K562 (cell line): ENCODE results near the gene BZW1. TPM values are rescaled to one million over a fixed set of nuclear protein-coding genes. Genes with fewer than 3 reads are reported as not detected.
A peak's percentile ranks its signal among the peaks of the same experiment; 100 is the strongest.

ENCODE experiments used
- ATAC-seq: fragments of 200-7000 bp; cut with Tn5 transposase; 3 replicates; pipeline ENCODE4 v1.9.1; 2020; ENCODE audit warnings: moderate library complexity
- BruUV-seq: library from RNA; stranded (reverse); fragments of 400-500 nt; replicated peaks from 2 replicates; lab custom pipeline; 2021; lab: Mats Ljungman, UMichigan
- CTCF ChIA-PET: fragments of 300-600 bp; formaldehyde crosslinking; extraction: SDS; loops from one replicate; lab custom pipeline; 2021; ENCODE audit warnings: low intra/inter-chr PET ratio; lab: Yijun Ruan, JAX
- POLR2A ChIA-PET: fragments of 300-600, 350-650 bp; sonication (Branson Sonifier 250); formaldehyde crosslinking; extraction: SDS; loops from one replicate; lab custom pipeline; 2021; ENCODE audit warnings: antibody characterized with exemption, inconsistent platforms; lab: Yijun Ruan, JAX
- DNase-seq, 4 experiments: peaks; one replicate each; pipeline versions ENCODE4 v3.0.0 to v3.0.0-alpha.2; 2011 to 2018; ENCODE audit warnings: low spot score in 3 of 4, mixed read lengths in 3 of 4; ENCODE audit errors: extremely low read depth in 1 of 4
- FAIRE-seq: peaks from 2 replicates; lab custom pipeline; 2011; peaks lifted over from hg19 to GRCh38; lab: Jason Lieb, UNC
- H2AFZ ChIP-seq: 2 replicates; pipeline ENCODE4 v1.6.0; 2011; ENCODE audit warnings: low read depth, low read length, control low read depth, inconsistent platforms
- H3K27ac ChIP-seq: fragments of 200-600 bp; 3 replicates; pipeline ENCODE4 v1.8.0; 2011; ENCODE audit warnings: low read depth, mild to moderate bottlenecking, control low read depth, inconsistent platforms, low read length, moderate library complexity, mixed read lengths; ENCODE audit errors: extremely low read depth
- H3K27me3 ChIP-seq, 2 experiments: fragments of 300-600 bp in 1 of 2; 2 replicates in 1 of 2; 3 replicates in 1 of 2; pipeline versions ENCODE4 v1.6.0 to v1.8.0; 2011; ENCODE audit warnings: inconsistent platforms in 2 of 2, low read length in 2 of 2, mild to moderate bottlenecking in 1 of 2, mixed read lengths in 1 of 2, moderate library complexity in 1 of 2; ENCODE audit not compliant: control insufficient read depth in 2 of 2, insufficient read depth in 2 of 2
- H3K36me3 ChIP-seq: fragments of 300-600 bp; 3 replicates; pipeline ENCODE4 v1.8.0; 2011; ENCODE audit warnings: mild to moderate bottlenecking, low read length, inconsistent platforms; ENCODE audit not compliant: control insufficient read depth, insufficient read depth
- H3K4me1 ChIP-seq, 2 experiments: fragments of 200-600 bp in 1 of 2; replicated peaks in 1 of 2; 2 replicates in 1 of 2; 3 replicates in 1 of 2; pipeline versions ENCODE4 v1.5.1 to v1.8.0; 2011; ENCODE audit warnings: inconsistent platforms in 2 of 2, low read length in 2 of 2, mild to moderate bottlenecking in 1 of 2, mixed read lengths in 1 of 2, moderate library complexity in 1 of 2; ENCODE audit not compliant: control insufficient read depth in 2 of 2, insufficient read depth in 2 of 2
- H3K4me2 ChIP-seq: 2 replicates; pipeline ENCODE4 v1.6.1; 2011; ENCODE audit warnings: low read length, control low read depth, inconsistent platforms, mixed read lengths; ENCODE audit not compliant: insufficient read depth
- H3K4me3 ChIP-seq: fragments of 200-600 bp; sonication (generic), shearing (Covaris generic); 2 replicates; pipeline ENCODE4 v1.5.1; 2016; ENCODE audit warnings: control low read depth, inconsistent platforms
- H3K79me2 ChIP-seq: fragments of 200-600 bp; 3 replicates; pipeline ENCODE4 v1.8.0; 2011; ENCODE audit warnings: low read length, inconsistent platforms; ENCODE audit not compliant: control insufficient read depth, insufficient read depth
- H3K9ac ChIP-seq, 2 experiments: 2 replicates each; pipeline versions ENCODE4 v1.6.0 to v1.6.1; 2011; ENCODE audit warnings: low read depth in 2 of 2, low read length in 2 of 2, control low read depth in 1 of 2, inconsistent platforms in 1 of 2, mild to moderate bottlenecking in 1 of 2, mixed read lengths in 1 of 2; ENCODE audit not compliant: insufficient read depth in 1 of 2
- H3K9me1 ChIP-seq: one replicate; pipeline ENCODE4 v1.6.0; 2011; ENCODE audit warnings: inconsistent platforms, mild to moderate bottlenecking, low read length, moderate library complexity; ENCODE audit not compliant: control insufficient read depth, insufficient read depth
- H3K9me3 ChIP-seq: replicated peaks from 2 replicates; pipeline ENCODE4 v1.5.1; 2011; ENCODE audit warnings: low read depth, low read length, inconsistent platforms; ENCODE audit not compliant: control insufficient read depth, insufficient read depth
- H4K20me1 ChIP-seq: replicated peaks from 2 replicates; pipeline ENCODE4 v1.6.1; 2011; ENCODE audit warnings: low read length, inconsistent platforms, mixed read lengths; ENCODE audit not compliant: control insufficient read depth, insufficient read depth
- ARID1B ChIP-seq: fragments of 450-650 bp; IDR thresholded peaks from 2 replicates; pipeline ENCODE4 v1.6.1; 2016; ENCODE audit warnings: antibody characterized with exemption, mild to moderate bottlenecking, inconsistent platforms
- ATF7 ChIP-seq: fragments of 450-650 bp; IDR thresholded peaks from 2 replicates; pipeline ENCODE4 v1.7.1; 2014; ENCODE audit warnings: mild to moderate bottlenecking, moderate library complexity
- CHD1 ChIP-seq: fragments of 200-600 bp; sonication (generic); IDR thresholded peaks from one replicate; pipeline ENCODE4 v1.6.1; 2012; ENCODE audit warnings: mild to moderate bottlenecking, moderate library complexity, low read length, inconsistent platforms
- CREM ChIP-seq: IDR thresholded peaks from 2 replicates; pipeline ENCODE4 v1.6.1; 2014; ENCODE audit warnings: antibody characterized with exemption, low read depth
- FOXA3 ChIP-seq, 2 experiments: fragments of 450-650 bp in 1 of 2; sonication (generic) in 1 of 2; formaldehyde crosslinking; IDR thresholded peaks in 1 of 2; conservative IDR thresholded peaks in 1 of 2; 2 replicates each; pipeline versions ENCODE4 v1.4.0 to v1.8.0; 2020 to 2022; ENCODE audit warnings: mild to moderate bottlenecking in 2 of 2, missing genetic modification reagents in 1 of 2
- FOXJ3 ChIP-seq: sonication (generic); formaldehyde crosslinking; IDR thresholded peaks from 2 replicates; pipeline ENCODE4 v1.4.0; 2020; ENCODE audit warnings: mild to moderate bottlenecking, missing genetic modification reagents
- HDAC1 ChIP-seq, 2 experiments: fragments of 450-650 bp; IDR thresholded peaks; 2 replicates each; pipeline ENCODE4 v1.6.1; 2016 to 2017; ENCODE audit warnings: inconsistent platforms in 1 of 2, mild to moderate bottlenecking in 1 of 2, moderate library complexity in 1 of 2
- JUN ChIP-seq, 2 experiments: sonication (generic) in 1 of 2; formaldehyde crosslinking in 1 of 2; IDR thresholded peaks; 2 replicates each; pipeline versions ENCODE4 v1.6.1 to v1.8.0; 2012 to 2022; ENCODE audit warnings: borderline replicate concordance in 2 of 2, mild to moderate bottlenecking in 2 of 2, improper control_type of control experiment in 1 of 2, low read depth in 1 of 2, low read length in 1 of 2, missing genetic modification reagents in 1 of 2
- NBN ChIP-seq: fragments of 450-650 bp; IDR thresholded peaks from 2 replicates; pipeline ENCODE4 v1.6.1; 2016; ENCODE audit warnings: low read depth, mild to moderate bottlenecking
- PHF21A ChIP-seq: fragments of 450-650 bp; IDR thresholded peaks from 2 replicates; pipeline ENCODE4 v1.6.1; 2017; ENCODE audit warnings: low read depth, borderline replicate concordance
- RAD21 ChIP-seq, 2 experiments: fragments of 250-450 bp in 1 of 2; fragments of 450-650 bp in 1 of 2; sonication (Bioruptor Pico) in 1 of 2; formaldehyde crosslinking in 1 of 2; IDR thresholded peaks in 1 of 2; conservative IDR thresholded peaks in 1 of 2; 2 replicates each; pipeline versions ENCODE4 v1.4.0 to v1.8.0; 2020 to 2022; ENCODE audit warnings: mild to moderate bottlenecking in 2 of 2, moderate library complexity in 1 of 2
- RBFOX2 ChIP-seq: fragments of 200-400 bp; formaldehyde crosslinking; IDR thresholded peaks from 2 replicates; pipeline ENCODE4 v1.6.1; 2017; ENCODE audit warnings: low read depth, mild to moderate bottlenecking, low read length, moderate library complexity
- RBM17 ChIP-seq: fragments of 200-400 bp; formaldehyde crosslinking; IDR thresholded peaks from 2 replicates; pipeline ENCODE4 v1.6.1; 2017; ENCODE audit warnings: low read depth, mild to moderate bottlenecking, low read length, borderline replicate concordance
- RCOR1 ChIP-seq, 2 experiments: IDR thresholded peaks; 2 replicates each; pipeline ENCODE4 v1.6.1; 2012; ENCODE audit warnings: low read depth in 2 of 2, low read length in 2 of 2, borderline replicate concordance in 1 of 2, improper control_type of control experiment in 1 of 2
- SMARCB1 ChIP-seq: IDR thresholded peaks from 2 replicates; pipeline ENCODE4 v1.6.1; 2011; ENCODE audit warnings: improper control_type of control experiment, low read depth; ENCODE audit not compliant: insufficient read length
- SOX6 ChIP-seq: fragments of 450-650 bp; IDR thresholded peaks from 2 replicates; pipeline ENCODE4 v1.6.1; 2014; ENCODE audit warnings: mild to moderate bottlenecking
- SP1 ChIP-seq: sonication (generic); formaldehyde crosslinking; IDR thresholded peaks from 2 replicates; pipeline ENCODE4 v1.8.1; 2022; ENCODE audit warnings: mild to moderate bottlenecking, missing genetic modification reagents
- SRSF3 ChIP-seq: fragments of 200-400 bp; formaldehyde crosslinking; IDR thresholded peaks from 2 replicates; pipeline ENCODE4 v1.6.1; 2016; ENCODE audit warnings: mild to moderate bottlenecking, low read length, moderate library complexity; ENCODE audit not compliant: insufficient read depth
- XRCC3 ChIP-seq: fragments of 450-650 bp; IDR thresholded peaks from 2 replicates; pipeline ENCODE4 v1.6.1; 2017; ENCODE audit warnings: mild to moderate bottlenecking, moderate library complexity
- ZNF212 ChIP-seq: fragments of 450-650 bp; formaldehyde crosslinking; IDR thresholded peaks from 2 replicates; pipeline ENCODE4 v1.4.0; 2020; ENCODE audit warnings: mild to moderate bottlenecking
- ZNF398 ChIP-seq: fragments of 250-450 bp; sonication (Bioruptor Pico); IDR thresholded peaks from 2 replicates; pipeline ENCODE4 v1.8.0; 2021; ENCODE audit warnings: moderate library complexity, mild to moderate bottlenecking, inconsistent platforms
- ZSCAN32 ChIP-seq: fragments of 450-650 bp; formaldehyde crosslinking; IDR thresholded peaks from 2 replicates; pipeline ENCODE4 v1.4.0; 2020; ENCODE audit warnings: mild to moderate bottlenecking, moderate library complexity
- WGBS: fragments of 100-300 bp; shearing (Covaris generic); methylation state at CpG from one replicate; pipeline ENCODE4 v1.1.6; 2016; ENCODE audit warnings: low coverage, mixed read lengths; ENCODE audit not compliant: insufficient coverage; ENCODE audit errors: missing lambda C conversion rate; 5-methylcytosine and 5-hydroxymethylcytosine counted together
- in situ Hi-C: fragments of 300-500 bp; cut with MboI; formaldehyde crosslinking; loops from 4 replicates; pipeline ENCODE4 v1.15.0; 2018; ENCODE audit warnings: inconsistent platforms, mixed read lengths
- intact Hi-C: fragments of 100-400 bp; cut with micrococcal nuclease; formaldehyde crosslinking; loops from 2 replicates; pipeline ENCODE4 v1.14.2; 2022
- polyA plus RNA-seq, 8 experiments: library from polyadenylated mRNA; depleted of rRNA in 4 of 8; stranded (reverse) in 5 of 8; unstranded in 3 of 8; fragments of >200 nt; fragmentation: Nextera tagmentation in 2 of 8; fragmentation: Illumina TruSeq in 1 of 8; extraction: Ambion mirVana in 2 of 8; extraction: Trizol in 1 of 8; gene quantifications; 2 replicates each; pipeline versions ENCODE4 v1.2.1 to v1.2.3, GENCODE V29; 2011 to 2014; ENCODE audit warnings: inconsistent platforms in 1 of 8, missing spikeins in 1 of 8
- total RNA-seq, 7 experiments: library from RNA; depleted of rRNA in 6 of 7; stranded (reverse); fragments of >200 nt in 6 of 7; fragmentation: Illumina TruSeq in 2 of 7; extraction: Trizol in 2 of 7; gene quantifications; 2 replicates each; pipeline versions ENCODE4 v1.2.1 to v1.2.3, GENCODE V29; 2011 to 2021; ENCODE audit warnings: low replicate concordance in 1 of 7

The BZW1 gene
- total and polyA plus RNA-seq, 9 of the 15 experiments (the other 6 are each of a cell fraction or from before 2014, with no cell fraction given), result 110 to 244 (median 198) TPM

GRCh38 chr2:200795028-200795440 lies 16.7 kb upstream of the BZW1 start (continued):
- TF ChIP-seq PHF21A, result peak; percentile 67; the same call in 1 of the 2 replicates
- TF ChIP-seq NBN, result peak; percentile 67; the same call in 1 of the 2 replicates
- peak; percentile 38; the same call in 1 of the 2 replicates for TF ChIP-seq CREM
- TF ChIP-seq SOX6, result no peak
- no peak for TF ChIP-seq ZSCAN32
- TF ChIP-seq RCOR1 (IDR thresholded peaks at IDR 0.05; ENCODE audit: borderline replicate concordance in 1 of 2, low read depth in 2 of 2, low read length in 2 of 2), result peak in 1 of 2 experiments; percentile 53; a peak in 1 of 4 replicates
- TF ChIP-seq SMARCB1, result no peak
- peak in 1 of 2 experiments; percentile 63; a peak in 1 of 4 replicates for TF ChIP-seq HDAC1 (IDR thresholded peaks at IDR 0.05)
- TF ChIP-seq ATF7, result peak; percentile 31; the same call in 1 of the 2 replicates
- TF ChIP-seq, all 486 proteins: peak for 46

- BruUV-seq, result no TSS peak
- WGBS, result 17% methylated on average over 1 of the region's 1 CpG
- intact Hi-C loops, result loop anchor here (5.0 kb wide), 1 partner anchor 84 kb away; no protein-coding TSS in a partner anchor
- ATAC-seq (no peak), FAIRE-seq (no peak), DNase-seq (no peak)
- Histone ChIP-seq H3K36me3 (no peaks in the 10 kb centered on the region), H3K27me3 (no peaks in the 10 kb centered on the region), H3K27ac (no peak overlapping the region), H3K9me1 (no peaks in the 10 kb centered on the region), H3K9me3 (no peaks in the 10 kb centered on the region), H3K79me2 (no peaks in the 10 kb centered on the region), H3K9ac (no peak overlapping the region), H3K4me2 (no peak overlapping the region), H4K20me1 (no peaks in the 10 kb centered on the region), H3K4me1 (peaks cover 8 to 23% of the 10 kb centered on the region in 2 experiments; a peak in 4 of 5 replicates), H3K4me3 (no peak overlapping the region), H2AFZ (peak overlapping the region; percentile 87)
- in situ Hi-C loops, result no loop called here
- ChIA-PET CTCF (no interaction called here), POLR2A (interaction anchor here (0.6 to 1.1 kb wide), 3 partner anchors 12 to 32 kb away, joined by 3 to 5 read pairs (median 5); no protein-coding TSS in a partner anchor)
- TF ChIP-seq RAD21 (CRISPR knock-in tag; conservative IDR thresholded peaks at IDR 0.05 in 1 of 2, IDR thresholded peaks at IDR 0.05 in 1 of 2), result no peak
- TF ChIP-seq FOXJ3, result no peak
- no peak for TF ChIP-seq CHD1
- TF ChIP-seq FOXA3 (CRISPR knock-in tag; conservative IDR thresholded peaks at IDR 0.05 in 1 of 2, IDR thresholded peaks at IDR 0.05 in 1 of 2), result no peak
- TF ChIP-seq XRCC3, result no peak
- no peak for TF ChIP-seq ZNF398 (CRISPR knock-in tag)
- no peak for TF ChIP-seq ARID1B
- TF ChIP-seq JUN (IDR thresholded peaks at IDR 0.05; ENCODE audit: borderline replicate concordance, low read depth, low read length), result no peak
- no peak for TF ChIP-seq JUN (CRISPR knock-in tag; IDR thresholded peaks at IDR 0.05; ENCODE audit: borderline replicate concordance)
- TF ChIP-seq SP1, result no peak
- no peak for TF ChIP-seq ZNF212
- TF ChIP-seq SRSF3, result no peak
- TF ChIP-seq RBFOX2, result no peak
- TF ChIP-seq RBM17, result no peak
Measured at GRCh38 chr2:200796561-200796960, 15.1 kb upstream of the BZW1 start.
